GM18870 (cell line): ENCODE results near the gene COL16A1.
A peak's percentile ranks its signal among the peaks of the same experiment; 100 is the strongest.

Experiments used
- ATAC-seq: cut with Tn5 transposase; IDR thresholded peaks from one replicate; pipeline ENCODE4 v1.9.1; 2021; ENCODE audit warnings: moderate library complexity; ENCODE audit not compliant: unreplicated experiment

The COL16A1 gene

GRCh38 chr1:31651089-31651420 is 52.8 kb downstream of the COL16A1 start:
- ATAC-seq = no peak

GRCh38 chr1:31650161-31651088 is 53.4 kb downstream of the COL16A1 start:
- ATAC-seq = no peak

- ATAC-seq = no peak
These were observed 55.0 kb downstream of the COL16A1 start for GRCh38 chr1:31648641-31649357.

GRCh38 chr1:31648190-31648589 is 55.6 kb downstream of the COL16A1 start:
- no peak for ATAC-seq

- no peak for ATAC-seq
These were observed 56.7 kb downstream of the COL16A1 start for GRCh38 chr1:31647106-31647505.

GRCh38 chr1:31646259-31646960 is 57.4 kb downstream of the COL16A1 start:
- no peak for ATAC-seq

GRCh38 chr1:31645274-31645568 is 58.6 kb downstream of the COL16A1 start:
- ATAC-seq = no peak

GRCh38 chr1:31644560-31645273 is 59.1 kb downstream of the COL16A1 start, which contains the start of gene PEF1:
Gene PEF1 (minus strand): TSS chr1:31644876. CDS start chr1:31644864, 12 bp downstream.
- peak; percentile 86 for ATAC-seq

GRCh38 chr1:31643976-31644559 is 59.7 kb downstream of the COL16A1 start:
- no peak for ATAC-seq

GRCh38 chr1:31642897-31643296 is 60.9 kb downstream of the COL16A1 start:
- no peak for ATAC-seq

GRCh38 chr1:31642366-31642765 is 61.5 kb downstream of the COL16A1 start:
- no peak for ATAC-seq

GRCh38 chr1:31640964-31641363 is 62.9 kb downstream of the COL16A1 start:
- no peak for ATAC-seq

GRCh38 chr1:31640179-31640578 is 63.6 kb downstream of the COL16A1 start:
- ATAC-seq = no peak

- ATAC-seq = no peak
These were observed 64.3 kb downstream of the COL16A1 start for GRCh38 chr1:31639543-31639942.

GRCh38 chr1:31637915-31638673 is 65.7 kb downstream of the COL16A1 start:
- ATAC-seq = no peak

- no peak for ATAC-seq
These were observed 70.7 kb downstream of the COL16A1 start for GRCh38 chr1:31633117-31633516.

- ATAC-seq = no peak
These were observed 71.2 kb downstream of the COL16A1 start for GRCh38 chr1:31632649-31633048.

- ATAC-seq = no peak
These were observed 74.8 kb downstream of the COL16A1 start for GRCh38 chr1:31628931-31629556.

GRCh38 chr1:31627930-31628559 is 75.8 kb downstream of the COL16A1 start:
- ATAC-seq = no peak
